OCI-LY7 (cell line): Measurements from ENCODE around the gene ABHD15. TPM values are rescaled to one million over a fixed set of nuclear protein-coding genes. Genes with fewer than 3 reads are reported as not detected.

Experiments used
- BruUV-seq: library from RNA; stranded (reverse); fragments of 400-500 nt; replicated peaks from 2 replicates; lab custom pipeline; 2021; lab: Mats Ljungman, UMichigan
- CTCF ChIA-PET: fragments of 300-600 bp; sonication (Branson Sonifier 250); formaldehyde crosslinking; loops from one replicate; lab custom pipeline; 2022; ENCODE audit warnings: antibody characterized with exemption; ENCODE audit not compliant: unreplicated experiment; lab: Charles Lee
- POLR2A ChIA-PET: fragments of 300-600 bp; sonication (Branson Sonifier 250); formaldehyde crosslinking; loops from one replicate; lab custom pipeline; 2022; ENCODE audit warnings: antibody characterized with exemption; lab: Charles Lee
- DNase-seq: peaks from one replicate; pipeline ENCODE4 v3.0.0-alpha.2; 2015; ENCODE audit warnings: low spot score
- H2AFZ ChIP-seq: fragments of 200-600 bp; sonication (generic), shearing (Covaris generic); 2 replicates; pipeline ENCODE4 v1.6.1; 2014; ENCODE audit warnings: mild to moderate bottlenecking, antibody characterized with exemption, low read length, moderate library complexity
- H3K27ac ChIP-seq: fragments of 200-600 bp; sonication (generic); 2 replicates; pipeline ENCODE4 v1.5.1; 2014; ENCODE audit warnings: mixed run types, low read depth, mild to moderate bottlenecking, moderate library complexity, low read length, inconsistent platforms; ENCODE audit not compliant: poor library complexity, severe bottlenecking
- H3K36me3 ChIP-seq: fragments of 200-600 bp; sonication (generic); 2 replicates; pipeline ENCODE4 v1.6.1; 2014; ENCODE audit warnings: mild to moderate bottlenecking, antibody characterized with exemption, low read length, moderate library complexity, mixed read lengths; ENCODE audit not compliant: insufficient read depth
- H3K4me1 ChIP-seq: fragments of 200-600 bp; sonication (generic); 2 replicates; pipeline ENCODE4 v1.5.1; 2014; ENCODE audit warnings: mild to moderate bottlenecking, low read length; ENCODE audit not compliant: insufficient read depth, poor library complexity, severe bottlenecking
- H3K4me2 ChIP-seq: fragments of 200-600 bp; sonication (generic); 2 replicates; pipeline ENCODE4 v1.6.1; 2014; ENCODE audit warnings: mild to moderate bottlenecking, low read length
- H3K4me3 ChIP-seq: fragments of 200-600 bp; sonication (generic); 2 replicates; pipeline ENCODE4 v1.5.1; 2014; ENCODE audit warnings: mild to moderate bottlenecking, low read depth, low read length; ENCODE audit not compliant: poor library complexity, severe bottlenecking
- H3K79me2 ChIP-seq: fragments of 200-600 bp; sonication (generic); 2 replicates; pipeline ENCODE4 v1.6.1; 2016; ENCODE audit warnings: low read depth, mild to moderate bottlenecking, low read length, moderate library complexity, mixed read lengths; ENCODE audit not compliant: insufficient read depth
- H3K9me2 ChIP-seq: fragments of 200-600 bp; sonication (generic); 2 replicates; pipeline ENCODE4 v1.6.1; 2016; ENCODE audit warnings: mild to moderate bottlenecking, low read length, mixed read lengths; ENCODE audit not compliant: insufficient read depth
- H3K9me3 ChIP-seq: fragments of 200-600 bp; sonication (generic); 2 replicates; pipeline ENCODE4 v1.6.1; 2014; ENCODE audit warnings: mild to moderate bottlenecking, mixed run types, low read length, mixed read lengths
- H4K20me1 ChIP-seq: fragments of 200-600 bp; sonication (generic); 2 replicates; pipeline ENCODE4 v1.6.1; 2014; ENCODE audit warnings: mild to moderate bottlenecking, antibody characterized with exemption, low read length, moderate library complexity, mixed read lengths; ENCODE audit not compliant: insufficient read depth
- CTCF ChIP-seq: fragments of 200-600 bp; sonication (generic); conservative IDR thresholded peaks from 2 replicates; pipeline ENCODE4 v1.5.1; 2014; ENCODE audit warnings: mild to moderate bottlenecking, antibody characterized with exemption, low read length, moderate library complexity, mixed read lengths
- EZH2phosphoT487 ChIP-seq: fragments of 200-600 bp; sonication (generic); IDR thresholded peaks from 2 replicates; pipeline ENCODE4 v1.6.1; 2018; ENCODE audit warnings: low read depth, borderline replicate concordance, mild to moderate bottlenecking, mixed run types, antibody characterized with exemption, low read length, moderate library complexity, mixed read lengths
- intact Hi-C: fragments of 100-400 bp; cut with micrococcal nuclease; formaldehyde crosslinking; loops from one replicate; pipeline ENCODE4 v1.10.0; 2022; ENCODE audit not compliant: unreplicated experiment
- total RNA-seq, 2 experiments: library from RNA; depleted of rRNA in 1 of 2; stranded (reverse); fragments of >200 nt in 1 of 2; shearing (Covaris generic) in 1 of 2; gene quantifications; 2 replicates each; pipeline ENCODE4 v1.2.3, GENCODE V29; 2014 to 2022

Gene ABHD15
- total RNA-seq, 2 experiments from 2014 or later = 8.5 to 15.3 TPM

- H3K79me2 ChIP-seq = no peaks in the 10 kb centered on the region
- no peak overlapping the region for H3K27ac ChIP-seq
- peaks cover 10% of the 10 kb centered on the region; the same call in 1 of the 2 replicates for H3K36me3 ChIP-seq
- no peak for DNase-seq
- no peak for TF ChIP-seq CTCF
- H3K9me3 ChIP-seq = no peaks in the 10 kb centered on the region
- intact Hi-C loops = no loop called here
- peaks cover 24% of the 10 kb centered on the region for H3K4me1 ChIP-seq
- BruUV-seq = no TSS peak
- CTCF ChIA-PET = no interaction called here
- H3K4me2 ChIP-seq = no peak overlapping the region
- POLR2A ChIA-PET = no interaction called here
- no peak overlapping the region for H3K4me3 ChIP-seq
- H3K9me2 ChIP-seq = no peaks in the 10 kb centered on the region
- H4K20me1 ChIP-seq = 0 out of 2 replicates have a peak, but pooled peaks cover 9% of the 10 kb centered on the region
- H2AFZ ChIP-seq = no peak overlapping the region
Observed at GRCh38 chr17:29611351-29612093, 44.7 kb upstream of the ABHD15 start.

GRCh38 chr17:29610395-29610794 lies 43.6 kb upstream of the ABHD15 start:
- Histone ChIP-seq H4K20me1 (no peaks in the 10 kb centered on the region), H3K9me3 (no peaks in the 10 kb centered on the region), H3K4me3 (no peak overlapping the region), H3K27ac (no peak overlapping the region), H2AFZ (no peak overlapping the region), H3K79me2 (no peaks in the 10 kb centered on the region), H3K9me2 (no peaks in the 10 kb centered on the region), H3K36me3 (peaks cover 10% of the 10 kb centered on the region; the same call in 1 of the 2 replicates), H3K4me2 (no peak overlapping the region), H3K4me1 (peaks cover 13% of the 10 kb centered on the region)
- BruUV-seq = no TSS peak
- intact Hi-C loops = no loop called here
- no peak for DNase-seq
- ChIA-PET CTCF (no interaction called here), POLR2A (no interaction called here)
- TF ChIP-seq EZH2phosphoT487 = no peak
- TF ChIP-seq CTCF = no peak

- H3K4me1 ChIP-seq = peaks cover 12% of the 10 kb centered on the region
- no peak overlapping the region for H3K4me3 ChIP-seq
- BruUV-seq = no TSS peak
- TF ChIP-seq EZH2phosphoT487 (no peak), CTCF (no peak)
- CTCF ChIA-PET = no interaction called here
- H3K4me2 ChIP-seq = no peak overlapping the region
- H4K20me1 ChIP-seq = no peaks in the 10 kb centered on the region
- intact Hi-C loops = no loop called here
- no peaks in the 10 kb centered on the region for H3K9me2 ChIP-seq
- POLR2A ChIA-PET = no interaction called here
- H3K79me2 ChIP-seq = 0 out of 2 replicates have a peak, but pooled peaks cover 6% of the 10 kb centered on the region
- no peak overlapping the region for H2AFZ ChIP-seq
- peaks cover 10% of the 10 kb centered on the region; the same call in 1 of the 2 replicates for H3K36me3 ChIP-seq
- H3K27ac ChIP-seq = no peak overlapping the region
- no peaks in the 10 kb centered on the region for H3K9me3 ChIP-seq
- DNase-seq = no peak
Observed at GRCh38 chr17:29608986-29609385, 42.1 kb upstream of the ABHD15 start.
